Measurements from ENCODE around the gene CNTNAP2.
"Not testable (repeated sequence)": the region's sequence is repeated elsewhere in the genome, so short reads cannot be mapped to it uniquely, and the experiment has no call there.

Gene CNTNAP2

GRCh38 chr7:148457310-148457921 is 2340.8 kb downstream of the CNTNAP2 start:
- no peak overlapping the region for H3K27ac ChIP-seq (ENCODE audit: low read length)
- no peaks in the 10 kb centered on the region for H3K4me1 ChIP-seq (ENCODE audit: control insufficient read depth, low read depth, low read length)
- no peaks in the 10 kb centered on the region for H3K27me3 ChIP-seq (ENCODE audit: control insufficient read depth, insufficient read depth, low read length)
- no peak overlapping the region for H3K9ac ChIP-seq (ENCODE audit: low read length)
- H3K9me3 ChIP-seq (ENCODE audit: control insufficient read depth, low read depth, low read length), result no peaks in the 10 kb centered on the region
- no peak overlapping the region for H3K4me3 ChIP-seq (ENCODE audit: low read length)
- H3K36me3 ChIP-seq (ENCODE audit: control insufficient read depth, low read depth, low read length), result no peaks in the 10 kb centered on the region

GRCh38 chr7:148458263-148458662 is 2341.7 kb downstream of the CNTNAP2 start:
- Histone ChIP-seq H3K9ac (ENCODE audit: low read length) (no peak overlapping the region), H3K36me3 (ENCODE audit: control insufficient read depth, low read depth, low read length) (no peaks in the 10 kb centered on the region), H3K27ac (ENCODE audit: low read length) (no peak overlapping the region), H3K27me3 (ENCODE audit: control insufficient read depth, insufficient read depth, low read length) (no peaks in the 10 kb centered on the region), H3K9me3 (ENCODE audit: control insufficient read depth, low read depth, low read length) (no peaks in the 10 kb centered on the region), H3K4me1 (ENCODE audit: control insufficient read depth, low read depth, low read length) (no peaks in the 10 kb centered on the region), H3K4me3 (ENCODE audit: low read length) (no peak overlapping the region)

GRCh38 chr7:148461392-148462179 is 2345.0 kb downstream of the CNTNAP2 start:
- H3K36me3 ChIP-seq (ENCODE audit: control insufficient read depth, low read depth, low read length), result no peaks in the 10 kb centered on the region
- no peak overlapping the region for H3K27ac ChIP-seq (ENCODE audit: low read length)
- H3K4me1 ChIP-seq (ENCODE audit: control insufficient read depth, low read depth, low read length), result no peaks in the 10 kb centered on the region
- no peak overlapping the region for H3K4me3 ChIP-seq (ENCODE audit: low read length)
- H3K27me3 ChIP-seq (ENCODE audit: control insufficient read depth, insufficient read depth, low read length), result no peaks in the 10 kb centered on the region
- no peak overlapping the region for H3K9ac ChIP-seq (ENCODE audit: low read length)
- H3K9me3 ChIP-seq (ENCODE audit: control insufficient read depth, low read depth, low read length), result no peaks in the 10 kb centered on the region

- H3K36me3 ChIP-seq (ENCODE audit: control insufficient read depth, low read depth, low read length); H3K4me3 ChIP-seq (ENCODE audit: low read length); H3K27ac ChIP-seq (ENCODE audit: low read length); H3K9ac ChIP-seq (ENCODE audit: low read length); H3K4me1 ChIP-seq (ENCODE audit: control insufficient read depth, low read depth, low read length); H3K27me3 ChIP-seq (ENCODE audit: control insufficient read depth, insufficient read depth, low read length); H3K9me3 ChIP-seq (ENCODE audit: control insufficient read depth, low read depth, low read length): not testable (repeated sequence)
Observed at GRCh38 chr7:148462774-148463173, 2346.2 kb downstream of the CNTNAP2 start.

GRCh38 chr7:148463210-148463609 is 2346.6 kb downstream of the CNTNAP2 start:
- Histone ChIP-seq H3K27ac (ENCODE audit: low read length) (no peak overlapping the region), H3K9ac (ENCODE audit: low read length) (no peak overlapping the region), H3K36me3 (ENCODE audit: control insufficient read depth, low read depth, low read length) (no peaks in the 10 kb centered on the region), H3K4me1 (ENCODE audit: control insufficient read depth, low read depth, low read length) (no peaks in the 10 kb centered on the region), H3K9me3 (ENCODE audit: control insufficient read depth, low read depth, low read length) (no peaks in the 10 kb centered on the region), H3K4me3 (ENCODE audit: low read length) (no peak overlapping the region), H3K27me3 (ENCODE audit: control insufficient read depth, insufficient read depth, low read length) (no peaks in the 10 kb centered on the region)

GRCh38 chr7:148464947-148465346 is 2348.3 kb downstream of the CNTNAP2 start:
- Histone ChIP-seq H3K36me3 (ENCODE audit: control insufficient read depth, low read depth, low read length) (no peaks in the 10 kb centered on the region), H3K27ac (ENCODE audit: low read length) (no peak overlapping the region), H3K4me3 (ENCODE audit: low read length) (no peak overlapping the region), H3K9me3 (ENCODE audit: control insufficient read depth, low read depth, low read length) (no peaks in the 10 kb centered on the region), H3K4me1 (ENCODE audit: control insufficient read depth, low read depth, low read length) (no peaks in the 10 kb centered on the region), H3K9ac (ENCODE audit: low read length) (no peak overlapping the region), H3K27me3 (ENCODE audit: control insufficient read depth, insufficient read depth, low read length) (no peaks in the 10 kb centered on the region)

GRCh38 chr7:148465441-148465840 is 2348.8 kb downstream of the CNTNAP2 start:
- not testable (repeated sequence) for H3K4me3 ChIP-seq (ENCODE audit: low read length); H3K27me3 ChIP-seq (ENCODE audit: control insufficient read depth, insufficient read depth, low read length); H3K9ac ChIP-seq (ENCODE audit: low read length); H3K4me1 ChIP-seq (ENCODE audit: control insufficient read depth, low read depth, low read length); H3K9me3 ChIP-seq (ENCODE audit: control insufficient read depth, low read depth, low read length); H3K36me3 ChIP-seq (ENCODE audit: control insufficient read depth, low read depth, low read length); H3K27ac ChIP-seq (ENCODE audit: low read length)

- no peaks in the 10 kb centered on the region for H3K27me3 ChIP-seq (ENCODE audit: control insufficient read depth, insufficient read depth, low read length)
Observed at GRCh38 chr7:148466120-148466519, 2349.5 kb downstream of the CNTNAP2 start.

GRCh38 chr7:148468700-148469098 is 2352.1 kb downstream of the CNTNAP2 start:
- H3K9me3 ChIP-seq (ENCODE audit: control insufficient read depth, low read depth, low read length), result no peaks in the 10 kb centered on the region
- no peaks in the 10 kb centered on the region for H3K27me3 ChIP-seq (ENCODE audit: control insufficient read depth, insufficient read depth, low read length)
- H3K9ac ChIP-seq (ENCODE audit: low read length), result no peak overlapping the region
- no peak overlapping the region for H3K27ac ChIP-seq (ENCODE audit: low read length)
- no peaks in the 10 kb centered on the region for H3K36me3 ChIP-seq (ENCODE audit: control insufficient read depth, low read depth, low read length)
- no peak overlapping the region for H3K4me3 ChIP-seq (ENCODE audit: low read length)
- no peaks in the 10 kb centered on the region for H3K4me1 ChIP-seq (ENCODE audit: control insufficient read depth, low read depth, low read length)

More at GRCh38 chr7:148466120-148466519, 2349.5 kb downstream of the CNTNAP2 start:
- no peaks in the 10 kb centered on the region for H3K4me1 ChIP-seq (ENCODE audit: control insufficient read depth, low read depth, low read length)
- H3K4me3 ChIP-seq (ENCODE audit: low read length), result no peak overlapping the region
- no peak overlapping the region for H3K27ac ChIP-seq (ENCODE audit: low read length)
- H3K9ac ChIP-seq (ENCODE audit: low read length), result no peak overlapping the region
- H3K36me3 ChIP-seq (ENCODE audit: control insufficient read depth, low read depth, low read length), result no peaks in the 10 kb centered on the region
- H3K9me3 ChIP-seq (ENCODE audit: control insufficient read depth, low read depth, low read length), result no peaks in the 10 kb centered on the region
